Lower leg skin (tissue), 4 donors: Measurements from ENCODE around the gene DCUN1D3. TPM values are rescaled to one million over a fixed set of nuclear protein-coding genes. Genes with fewer than 3 reads are reported as not detected.
A peak's percentile ranks its signal among the peaks of the same experiment; 100 is the strongest.

Source experiments
- DNase-seq, 2 donors: peaks; one replicate each; pipeline ENCODE4 v3.0.0-alpha.2; 2019; ENCODE audit warnings: low spot score in 2 of 2
- H3K4me3 ChIP-seq: fragments of 200-600 bp; sonication (generic); 2 replicates; pipeline ENCODE4 v1.5.1; 2017; ENCODE audit warnings: mild to moderate bottlenecking, low read depth; ENCODE audit not compliant: poor library complexity, severe bottlenecking
- POLR2A ChIP-seq, 2 donors: fragments of 450-650 bp; IDR thresholded peaks; one replicate each; pipeline ENCODE4 v1.6.1; 2016 to 2017; ENCODE audit warnings: antibody characterized with exemption in 2 of 2, mild to moderate bottlenecking in 1 of 2, moderate library complexity in 1 of 2
- WGBS, 2 donors: methylation state at CpG; one replicate each; pipeline ENCODE4 v1.1.5; 2018; 5-methylcytosine and 5-hydroxymethylcytosine counted together
- intact Hi-C: fragments of 100-400 bp; cut with DNase I; formaldehyde crosslinking; loops from one replicate; pipeline ENCODE4 v1.15.0; 2023; ENCODE audit warnings: low total_unique reads
- total RNA-seq, 4 donors: library from RNA; depleted of rRNA; stranded (reverse); fragments of >200 nt; gene quantifications; one replicate each; pipeline ENCODE4 v1.1.0, GENCODE V29; 2016
- TF ChIP-seq, protein P1 (sequence below), 3 donors: fragments of 450-650 bp; IDR thresholded peaks; one replicate each; pipeline ENCODE4 v1.5.1; 2016; ENCODE audit warnings: antibody characterized with exemption in 3 of 3, mild to moderate bottlenecking in 3 of 3, moderate library complexity in 2 of 3

The DCUN1D3 gene
- total RNA-seq, 4 donors from 2014 or later, result 18.2 to 20.8 (median 18.3) TPM

DNA sequence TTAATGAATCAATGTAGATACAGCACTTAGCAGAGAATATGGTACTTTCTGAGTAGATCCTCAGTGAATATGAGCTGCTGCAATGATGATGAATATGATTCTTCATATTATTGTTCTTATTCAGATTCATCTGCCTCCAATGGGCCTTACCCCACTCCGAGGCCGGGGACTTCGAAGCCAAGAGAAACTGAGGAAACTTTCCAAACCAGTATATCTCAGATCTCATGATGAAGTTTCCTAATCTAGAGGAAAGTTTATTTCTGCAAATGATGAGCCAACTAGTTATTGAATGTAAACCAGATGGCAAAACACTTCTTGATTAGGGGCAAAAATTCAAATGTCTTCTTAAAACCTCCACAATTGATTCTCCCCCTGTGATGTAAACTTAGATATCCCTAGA lies 23.7 kb upstream of the DCUN1D3 start:
- intact Hi-C loops, result no loop called here
- H3K4me3 ChIP-seq, result no peak overlapping the region
- 74 to 79% methylated on average over 3 of the region's 3 CpGs for WGBS, 2 donors
- DNase-seq, result peak in 1 of 2 donors; percentile 76
- TF ChIP-seq, protein P1, sequence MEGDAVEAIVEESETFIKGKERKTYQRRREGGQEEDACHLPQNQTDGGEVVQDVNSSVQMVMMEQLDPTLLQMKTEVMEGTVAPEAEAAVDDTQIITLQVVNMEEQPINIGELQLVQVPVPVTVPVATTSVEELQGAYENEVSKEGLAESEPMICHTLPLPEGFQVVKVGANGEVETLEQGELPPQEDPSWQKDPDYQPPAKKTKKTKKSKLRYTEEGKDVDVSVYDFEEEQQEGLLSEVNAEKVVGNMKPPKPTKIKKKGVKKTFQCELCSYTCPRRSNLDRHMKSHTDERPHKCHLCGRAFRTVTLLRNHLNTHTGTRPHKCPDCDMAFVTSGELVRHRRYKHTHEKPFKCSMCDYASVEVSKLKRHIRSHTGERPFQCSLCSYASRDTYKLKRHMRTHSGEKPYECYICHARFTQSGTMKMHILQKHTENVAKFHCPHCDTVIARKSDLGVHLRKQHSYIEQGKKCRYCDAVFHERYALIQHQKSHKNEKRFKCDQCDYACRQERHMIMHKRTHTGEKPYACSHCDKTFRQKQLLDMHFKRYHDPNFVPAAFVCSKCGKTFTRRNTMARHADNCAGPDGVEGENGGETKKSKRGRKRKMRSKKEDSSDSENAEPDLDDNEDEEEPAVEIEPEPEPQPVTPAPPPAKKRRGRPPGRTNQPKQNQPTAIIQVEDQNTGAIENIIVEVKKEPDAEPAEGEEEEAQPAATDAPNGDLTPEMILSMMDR (IDR thresholded peaks at IDR 0.05), result no peak
- no peak for TF ChIP-seq POLR2A (IDR thresholded peaks at IDR 0.05)

DNA sequence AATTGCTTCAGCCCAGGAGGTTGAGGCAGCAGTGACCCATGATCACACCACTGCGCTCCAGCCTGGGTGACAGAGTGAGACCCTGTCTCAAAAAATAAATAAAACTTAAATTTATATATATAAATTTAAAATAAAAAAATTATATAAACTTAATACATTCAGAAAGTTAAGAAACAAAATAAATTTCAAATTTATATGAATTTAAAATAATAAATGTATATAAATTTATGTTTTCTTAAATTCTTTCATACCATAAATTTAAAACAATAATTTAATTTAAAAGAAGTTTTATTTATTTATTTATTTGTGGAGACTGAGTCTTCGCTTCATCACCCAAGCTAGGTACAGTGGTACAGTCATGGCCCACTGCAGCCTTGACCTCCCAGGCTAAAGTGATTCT lies 20.6 kb upstream of the DCUN1D3 start:
- no peak for TF ChIP-seq POLR2A (IDR thresholded peaks at IDR 0.05)
- TF ChIP-seq, protein P1 (IDR thresholded peaks at IDR 0.05), result no peak
- WGBS, 2 donors, result 98 to 100% methylated on average over 2 of the region's 2 CpGs

GRCh38 chr16:20920091-20920490 lies 19.9 kb upstream of the DCUN1D3 start:
- no peak for TF ChIP-seq POLR2A (IDR thresholded peaks at IDR 0.05)
- TF ChIP-seq, protein P1 (IDR thresholded peaks at IDR 0.05), result no peak
- H3K4me3 ChIP-seq, result no peak overlapping the region
- no peak for DNase-seq
- WGBS, 2 donors, result 81 to 88% methylated on average over 5 of the region's 5 CpGs
- intact Hi-C loops, result no loop called here

More for the DNA sequence above, 20.6 kb upstream of the DCUN1D3 start:
- no peak overlapping the region for H3K4me3 ChIP-seq
- peak in 1 of 2 donors; percentile 8 for DNase-seq
- intact Hi-C loops, result no loop called here

DNA sequence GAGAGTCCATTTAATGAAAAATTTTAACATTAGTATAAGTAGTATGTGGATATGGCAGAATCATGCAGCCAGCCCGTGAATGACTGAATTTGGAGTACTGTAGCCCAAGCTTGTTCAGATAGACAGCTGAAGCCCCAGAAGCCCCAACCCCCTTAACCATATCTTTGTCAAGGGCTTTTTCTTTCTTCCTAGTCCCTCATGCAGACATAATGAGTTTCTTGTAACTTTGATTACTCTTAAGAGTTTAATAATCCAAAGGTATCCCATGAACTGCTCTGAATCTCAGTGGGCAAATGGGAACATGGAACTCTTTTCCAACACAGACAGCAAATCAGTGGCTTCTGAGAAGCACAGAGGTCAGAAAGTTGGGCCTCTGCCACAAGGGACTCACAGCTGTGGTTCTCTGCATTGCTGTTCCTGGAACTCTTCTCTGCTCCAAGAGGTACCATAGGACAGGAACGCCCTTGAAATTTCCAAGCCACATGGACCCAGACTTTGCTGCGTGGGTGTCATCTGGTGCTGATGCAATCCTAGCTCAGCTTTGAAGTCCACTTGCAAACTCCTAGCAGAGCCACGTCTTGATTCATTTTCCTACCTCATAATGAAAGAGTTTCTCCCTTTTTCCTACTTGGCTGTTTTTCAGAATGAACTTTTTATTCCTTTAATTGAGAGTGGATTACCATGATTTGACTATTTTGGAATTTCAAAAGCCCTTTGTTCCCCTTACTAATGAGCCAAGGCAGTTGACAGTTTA lies 18.5 kb upstream of the DCUN1D3 start:
- intact Hi-C loops, result no loop called here
- WGBS, 2 donors, result 62 to 63% methylated on average over 4 of the region's 4 CpGs
- DNase-seq, result peak; percentile 44 to 89
- no peak for TF ChIP-seq POLR2A (IDR thresholded peaks at IDR 0.05)
- TF ChIP-seq, protein P1 (IDR thresholded peaks at IDR 0.05), result no peak
- no peak overlapping the region for H3K4me3 ChIP-seq

DNA sequence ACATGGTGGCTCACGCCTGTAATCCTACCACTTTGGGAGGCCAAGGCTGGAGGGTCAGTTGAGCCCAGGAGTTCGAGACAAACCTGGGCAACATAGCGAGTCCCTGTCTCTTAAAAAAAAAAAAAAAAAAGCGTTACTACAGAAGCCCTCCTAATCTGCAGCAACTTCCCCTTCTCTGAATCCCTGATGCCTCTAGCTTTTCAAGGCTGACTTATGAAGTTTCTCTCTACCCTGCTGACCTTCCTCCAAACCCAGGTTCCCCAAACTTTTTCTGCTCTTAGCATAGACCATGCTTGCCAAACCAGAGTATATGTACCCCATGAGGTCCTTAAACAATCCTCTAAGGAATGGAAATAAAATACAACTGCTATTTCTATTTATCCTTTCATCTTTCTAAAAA lies 16.8 kb upstream of the DCUN1D3 start:
- intact Hi-C loops, result no loop called here
- no peak overlapping the region for H3K4me3 ChIP-seq
- 90% methylated on average over 4 of the region's 4 CpGs for WGBS, 2 donors
- TF ChIP-seq POLR2A (IDR thresholded peaks at IDR 0.05), result no peak
- TF ChIP-seq, protein P1 (IDR thresholded peaks at IDR 0.05), result no peak
- DNase-seq, result no peak

DNA sequence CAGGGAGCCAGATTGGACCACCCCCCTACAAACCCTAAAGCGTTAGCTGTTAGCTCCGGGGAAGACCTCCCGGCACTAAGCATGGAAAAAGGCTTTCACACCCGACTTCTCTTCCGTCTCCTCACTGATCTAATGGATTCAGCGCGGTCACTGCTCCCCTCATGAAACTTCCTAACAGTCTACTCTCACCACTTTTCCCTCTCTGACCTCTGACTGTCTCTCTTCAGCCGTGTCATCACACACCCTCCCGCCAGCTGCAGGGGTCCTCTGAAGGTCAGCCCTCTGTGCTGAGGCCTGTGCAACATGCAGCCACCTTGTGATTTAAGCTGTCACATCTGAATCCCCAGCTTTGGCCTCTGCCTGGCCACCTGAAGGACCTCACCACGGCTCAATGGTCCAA lies 16.1 kb upstream of the DCUN1D3 start:
- 94 to 95% methylated on average over 10 of the region's 10 CpGs for WGBS, 2 donors
- TF ChIP-seq POLR2A (IDR thresholded peaks at IDR 0.05), result no peak
- TF ChIP-seq, protein P1 (IDR thresholded peaks at IDR 0.05), result no peak
- H3K4me3 ChIP-seq, result no peak overlapping the region
- intact Hi-C loops, result no loop called here
- no peak for DNase-seq
